Esophagus squamous epithelium (tissue), 4 donors: Measurements from ENCODE around the gene AUTS2.

ENCODE experiments used
- CTCF ChIP-seq, 6 experiments: fragments of 450-650 bp in 4 of 6; fragments of 200-600 bp in 2 of 6; sonication (generic) in 2 of 6; IDR thresholded peaks; one replicate each; pipeline ENCODE4 v1.5.1; 2016 to 2019; ENCODE audit warnings: antibody characterized with exemption in 6 of 6, mild to moderate bottlenecking in 4 of 6, moderate library complexity in 4 of 6
- POLR2A ChIP-seq, 4 donors: fragments of 450-650 bp; IDR thresholded peaks; one replicate each; pipeline ENCODE4 v1.6.1; 2017; ENCODE audit warnings: antibody characterized with exemption in 4 of 4, mild to moderate bottlenecking in 4 of 4, moderate library complexity in 3 of 4

GRCh38 chr7:70457883-70458680 lies 859.8 kb downstream of the AUTS2 start:
- no peak for TF ChIP-seq POLR2A (IDR thresholded peaks at IDR 0.05)
- TF ChIP-seq CTCF (IDR thresholded peaks at IDR 0.05), result no peak
